ENCODE data around the gene MYBBP1A.
A peak's percentile ranks its signal among the peaks of the same experiment; 100 is the strongest.

Gene MYBBP1A

DNA sequence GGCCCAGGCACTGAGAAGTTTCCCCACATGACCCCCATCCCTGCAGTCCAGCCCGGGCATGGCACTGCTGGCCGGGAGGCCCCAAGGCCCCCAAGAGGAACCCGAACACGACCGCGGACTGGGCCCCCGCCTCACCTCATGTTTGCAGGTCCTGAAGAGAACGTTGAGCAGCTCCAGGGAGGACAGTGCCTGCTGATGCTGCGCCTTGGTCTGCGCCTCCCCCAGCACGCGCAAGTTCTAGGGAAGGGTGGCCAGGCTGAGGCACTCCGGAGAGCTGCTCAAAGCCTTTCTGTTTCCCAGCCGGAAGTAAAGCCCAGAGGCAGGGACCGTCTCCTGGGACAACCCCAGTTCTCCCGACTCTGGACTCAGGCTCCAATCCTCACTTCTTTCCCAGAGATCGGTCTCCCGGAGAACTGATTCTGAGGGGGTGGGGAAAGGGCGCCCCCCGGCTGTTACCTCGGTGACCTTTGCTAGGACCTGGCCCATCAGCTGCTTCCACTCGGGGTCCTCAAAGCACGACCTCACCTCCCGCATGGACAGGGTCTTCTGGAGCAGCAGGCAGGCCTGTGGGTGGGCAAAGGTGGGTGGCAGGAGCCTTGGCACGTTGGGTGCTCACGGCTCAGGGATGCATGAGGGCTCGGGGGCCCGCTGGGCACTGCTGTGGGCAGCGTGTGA lies 13.7 kb downstream of the MYBBP1A start:
- H3K4me3 ChIP-seq (ENCODE audit: low read depth, low read length), result no peak overlapping the region
- no peak for DNase-seq (ENCODE audit: low read depth)

DNA sequence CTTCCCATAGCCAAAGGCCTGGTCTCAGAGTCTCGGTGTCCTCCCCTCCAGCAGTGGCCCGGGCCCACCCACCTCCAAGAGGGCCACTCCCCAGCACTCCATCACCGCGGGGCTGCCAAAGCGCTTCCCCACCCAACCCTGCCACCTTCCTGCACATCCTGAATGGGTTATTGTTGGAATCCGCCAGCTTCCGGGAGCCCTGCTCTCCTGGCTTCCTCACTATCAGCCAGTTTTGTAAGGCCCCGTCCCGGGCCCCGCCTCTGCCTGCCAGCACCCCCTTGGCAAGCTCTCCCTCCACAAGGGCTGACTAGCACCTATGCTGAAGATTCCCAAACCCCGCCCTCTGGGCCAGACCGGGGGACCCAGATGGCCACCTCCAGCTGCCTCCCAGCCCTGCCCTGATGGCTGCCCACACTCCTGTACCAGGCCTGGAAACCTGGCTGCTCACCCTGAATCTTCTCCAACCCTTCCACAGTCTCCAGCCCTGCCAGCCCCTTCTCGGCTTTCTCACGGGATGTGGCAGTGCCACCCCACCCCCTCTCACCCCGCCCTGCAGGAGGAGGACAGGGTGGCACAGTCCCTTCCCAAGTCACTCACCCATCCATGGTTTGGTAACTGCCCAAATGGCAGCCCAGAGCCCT lies 14.4 kb downstream of the MYBBP1A start:
- no peak for DNase-seq (ENCODE audit: low read depth)

DNA sequence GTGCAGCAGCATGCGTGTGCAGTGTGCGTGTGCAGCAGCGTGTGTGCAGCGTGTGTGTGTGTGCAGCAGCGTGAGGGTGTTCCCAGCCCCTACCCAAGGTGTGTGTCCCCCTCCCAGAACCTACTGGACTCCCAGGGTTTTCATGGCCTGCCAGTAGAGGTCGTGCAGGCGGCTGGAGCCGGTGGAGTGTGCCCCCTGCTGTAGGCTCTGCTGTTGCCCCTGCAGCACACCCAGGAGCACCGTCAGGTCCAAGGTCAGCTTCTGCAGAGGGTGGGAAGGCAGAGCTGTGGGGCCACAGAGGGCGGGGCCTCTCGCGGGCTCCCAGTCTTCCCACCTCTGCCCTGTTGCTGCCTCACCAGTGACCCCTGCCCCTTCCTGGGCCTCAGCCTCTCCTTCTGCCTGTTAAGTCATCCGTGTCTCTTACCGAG lies 14.9 kb downstream of the MYBBP1A start:
- no peak overlapping the region for H3K4me3 ChIP-seq (ENCODE audit: low read depth, low read length)
- no peak for DNase-seq (ENCODE audit: low read depth)

More for the DNA sequence above, 14.4 kb downstream of the MYBBP1A start:
- no peak overlapping the region for H3K4me3 ChIP-seq (ENCODE audit: low read depth, low read length)

DNA sequence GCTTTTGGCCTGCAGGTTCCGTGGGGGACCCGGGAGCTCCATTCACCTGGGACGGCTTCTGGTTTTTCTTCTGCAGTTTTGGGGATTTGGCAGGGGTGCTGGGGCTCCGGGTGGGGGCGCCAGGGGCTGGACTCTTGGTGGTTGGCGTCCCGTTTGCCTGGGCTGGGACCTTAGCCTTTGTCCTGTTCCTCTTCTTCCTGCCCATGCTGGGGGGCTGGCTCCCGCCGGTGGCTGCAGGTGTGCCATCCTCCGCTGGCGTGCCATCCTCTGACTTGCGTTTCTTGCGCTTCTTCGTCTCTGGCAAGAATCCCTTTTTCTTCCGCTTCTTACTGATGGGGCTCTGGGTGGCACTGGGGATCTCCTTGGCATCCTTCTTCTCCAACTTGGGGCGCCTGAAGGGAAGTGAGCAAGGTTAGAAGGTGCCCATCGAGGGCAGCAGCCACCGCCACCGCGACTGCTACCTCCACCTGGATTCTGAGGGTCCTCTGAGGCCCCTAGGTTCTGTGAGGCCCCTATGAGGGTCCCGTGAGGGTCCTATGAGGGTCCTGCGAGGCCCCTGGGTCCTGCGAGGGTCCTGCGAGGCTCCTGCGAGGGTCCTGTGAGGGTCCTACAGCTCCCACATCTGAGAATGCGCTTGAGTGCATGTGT lies 15.5 kb downstream of the MYBBP1A start:
- H3K4me3 ChIP-seq (ENCODE audit: low read depth, low read length), result no peak overlapping the region
- DNase-seq (ENCODE audit: low read depth), result no peak

DNA sequence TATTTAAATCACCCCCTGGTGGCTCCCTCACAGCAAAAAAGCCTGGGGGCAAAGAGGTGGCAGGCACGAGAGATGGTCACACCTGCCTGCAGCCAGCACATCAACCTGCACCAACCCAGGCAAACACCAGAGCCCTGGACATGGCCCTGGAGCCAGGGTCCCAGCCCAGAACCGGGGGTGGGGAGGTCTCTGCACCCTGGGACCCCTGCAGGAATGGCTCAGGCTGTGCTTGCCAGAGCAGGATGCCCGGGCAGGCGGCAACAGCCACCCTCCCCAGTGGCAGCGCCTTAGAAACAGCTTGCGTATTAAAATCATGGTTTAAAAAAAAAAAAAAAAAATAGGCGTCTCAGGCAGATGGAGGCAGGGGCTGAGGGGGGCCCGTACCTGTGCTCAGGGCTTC lies 16.2 kb downstream of the MYBBP1A start:
- H3K4me3 ChIP-seq (ENCODE audit: low read depth, low read length), result no peak overlapping the region
- DNase-seq (ENCODE audit: low read depth), result no peak

DNA sequence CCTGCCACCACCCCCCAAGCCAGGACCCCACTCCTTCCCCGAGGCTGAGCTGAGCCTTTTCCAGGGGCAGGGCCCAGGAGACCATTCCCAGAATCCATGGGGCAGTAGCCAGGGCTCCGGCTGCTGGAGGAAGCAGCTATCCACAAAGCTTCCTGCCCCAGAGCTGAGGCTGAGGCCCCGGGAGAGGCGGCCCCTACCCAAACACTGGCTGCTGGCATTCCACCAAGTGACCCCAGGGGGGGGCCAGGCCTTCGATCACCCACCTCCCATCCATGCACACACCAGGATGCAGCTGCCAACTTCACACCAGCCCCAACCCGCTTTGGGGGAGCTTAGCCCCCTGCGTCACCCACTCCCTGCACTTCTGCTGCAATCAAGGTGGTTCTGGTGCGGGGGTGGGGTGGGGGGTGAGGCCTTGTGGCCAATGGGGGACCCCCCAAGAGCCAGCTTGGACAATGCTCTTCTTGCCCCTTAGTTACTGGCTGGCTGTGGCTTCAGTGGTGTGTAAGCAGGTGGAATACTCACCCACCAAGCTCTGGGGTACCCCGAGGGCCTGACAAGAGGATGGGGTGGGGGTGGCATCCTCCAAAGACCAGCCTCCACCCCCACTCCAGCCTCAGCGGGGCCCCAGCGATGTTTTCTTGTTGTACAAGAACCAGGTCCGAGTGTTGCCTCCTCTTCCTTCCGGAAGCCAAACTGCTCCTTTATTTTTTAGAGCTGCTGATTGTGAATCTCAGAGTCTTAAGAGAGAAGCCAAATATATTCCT lies 16.8 kb downstream of the MYBBP1A start:
- H3K4me3 ChIP-seq (ENCODE audit: low read depth, low read length), result no peak overlapping the region
- no peak for DNase-seq (ENCODE audit: low read depth)

DNA sequence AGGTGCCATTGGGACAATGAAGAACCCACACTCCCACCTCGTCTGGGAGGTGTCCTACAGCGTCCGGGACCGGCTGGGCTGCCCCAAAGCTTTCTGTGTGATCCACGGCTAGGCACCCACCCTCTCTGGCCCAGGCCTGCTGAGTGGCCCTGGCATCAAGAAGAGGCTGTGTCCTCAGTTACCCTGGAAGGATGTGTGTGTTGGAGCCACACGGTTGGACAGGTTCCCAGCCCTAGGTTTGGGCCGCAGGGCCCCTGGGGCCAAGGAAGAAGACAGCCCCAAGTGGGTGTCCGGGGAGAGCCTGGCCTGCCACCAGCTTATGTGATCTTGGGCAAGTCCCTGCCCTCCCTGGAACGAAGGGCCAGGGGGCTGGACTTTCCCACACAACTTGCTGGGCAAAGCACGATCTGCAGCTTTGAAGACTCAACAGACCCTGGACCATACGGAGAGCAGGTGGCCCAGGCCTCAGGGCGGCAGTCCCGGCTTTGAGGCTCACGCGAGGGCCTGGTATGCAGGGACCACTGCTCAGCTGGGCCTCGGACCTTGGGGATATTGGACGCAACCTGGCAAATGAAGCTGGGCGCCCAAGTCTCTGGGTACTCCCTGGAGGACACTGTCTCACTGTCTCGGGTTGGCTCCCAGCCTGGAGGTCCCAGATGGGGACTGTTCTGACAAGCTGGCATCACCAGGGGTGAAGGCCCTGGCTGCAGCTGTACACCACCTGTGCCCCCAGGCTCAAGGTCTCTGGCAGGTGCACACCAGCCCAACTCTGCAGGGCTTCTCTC lies 17.5 kb downstream of the MYBBP1A start:
- DNase-seq (ENCODE audit: low read depth), result no peak
- no peak overlapping the region for H3K4me3 ChIP-seq (ENCODE audit: low read depth, low read length)

DNA sequence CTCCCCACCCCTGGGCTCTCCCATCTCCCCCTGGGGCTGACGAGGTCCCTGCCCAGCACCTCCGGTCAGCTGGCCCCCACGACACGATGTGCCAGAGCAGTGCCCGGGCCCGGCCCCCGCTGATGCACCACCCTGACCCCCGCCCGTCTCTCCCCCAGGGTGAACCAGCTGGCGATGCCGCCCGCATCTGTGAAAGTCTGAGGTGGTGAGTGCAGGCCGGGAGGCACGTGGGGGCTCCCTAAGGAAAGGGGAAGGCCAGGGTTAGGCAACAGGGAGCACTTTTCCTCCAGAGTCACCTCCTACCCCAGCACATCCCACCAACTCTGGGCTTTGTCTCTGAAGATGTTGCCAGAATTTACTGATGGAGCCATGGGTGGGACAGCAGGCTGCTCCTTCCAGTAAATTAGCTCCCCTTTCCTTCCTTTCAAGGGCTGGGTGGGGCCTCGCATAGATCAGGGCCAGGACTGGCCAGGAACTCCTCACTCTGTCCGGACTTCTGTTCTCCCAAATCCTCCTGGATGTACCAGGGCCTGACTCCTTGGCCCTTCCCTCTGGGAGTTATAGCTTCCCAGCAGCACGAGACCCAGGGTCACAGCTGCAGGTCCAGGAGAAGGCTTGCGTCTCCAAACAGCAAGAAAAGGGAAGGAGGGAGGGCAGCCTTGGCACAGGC lies 18.3 kb downstream of the MYBBP1A start:
- H3K4me3 ChIP-seq (ENCODE audit: low read depth, low read length), result no peak overlapping the region
- no peak for DNase-seq (ENCODE audit: low read depth)

DNA sequence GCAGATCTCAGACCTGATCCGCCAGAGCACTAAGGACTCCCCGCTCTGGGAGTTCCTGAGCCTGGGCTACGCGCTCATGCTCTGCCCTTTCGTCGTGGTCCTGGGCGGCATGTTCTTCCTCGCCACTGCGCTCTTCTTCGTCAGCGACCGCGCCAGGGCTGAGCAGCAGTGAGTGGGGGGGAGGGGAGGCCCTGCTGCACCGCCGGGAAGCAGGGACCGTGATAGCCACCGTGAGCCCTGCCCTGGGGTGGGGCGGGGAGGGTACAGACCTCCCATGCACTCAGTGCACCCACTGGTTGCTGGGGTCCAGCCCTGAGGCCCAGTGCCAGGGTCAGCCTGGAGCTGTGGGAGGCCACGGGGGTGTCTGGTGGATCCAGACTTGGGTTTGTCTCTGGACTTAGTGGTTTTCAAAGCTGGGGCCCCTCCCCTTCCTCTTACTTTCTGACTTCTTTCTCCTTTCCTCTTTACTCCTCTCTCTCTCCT lies 18.9 kb downstream of the MYBBP1A start:
- no peak for DNase-seq (ENCODE audit: low read depth)
- peak overlapping the region; percentile 5 for H3K4me3 ChIP-seq (ENCODE audit: low read depth, low read length)

DNA sequence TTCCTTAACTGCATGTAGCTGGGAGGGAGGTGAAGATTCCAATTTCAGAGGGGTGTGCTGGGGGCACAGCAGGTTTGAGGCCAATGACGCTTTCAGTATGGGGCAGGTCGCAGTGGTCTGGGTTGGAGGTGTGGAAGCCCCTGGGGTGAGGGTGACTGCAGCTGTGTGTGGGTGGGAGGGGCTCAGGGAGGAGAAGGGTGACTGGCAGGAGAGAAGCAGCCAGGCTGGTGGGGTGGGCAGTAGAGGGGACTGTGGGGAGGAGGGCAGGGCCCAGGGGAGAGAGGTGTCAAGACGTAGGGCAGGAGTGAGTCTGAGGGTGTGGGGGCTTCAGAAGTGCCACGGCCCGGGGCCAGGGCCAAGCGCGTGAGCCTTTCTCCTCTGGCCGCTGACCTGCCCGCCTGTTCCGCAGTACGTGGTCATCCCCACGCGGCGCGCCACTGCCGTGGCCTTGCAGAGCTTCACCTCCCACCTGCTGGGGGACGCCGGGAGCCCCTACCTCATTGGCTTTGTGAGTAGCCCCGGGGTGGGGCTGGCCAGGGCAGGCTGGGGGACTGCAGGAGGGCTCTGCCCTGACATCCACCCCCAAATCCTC lies 19.4 kb downstream of the MYBBP1A start:
- H3K4me3 ChIP-seq (ENCODE audit: low read depth, low read length), result peak overlapping the region; percentile 5
- DNase-seq (ENCODE audit: low read depth), result no peak

DNA sequence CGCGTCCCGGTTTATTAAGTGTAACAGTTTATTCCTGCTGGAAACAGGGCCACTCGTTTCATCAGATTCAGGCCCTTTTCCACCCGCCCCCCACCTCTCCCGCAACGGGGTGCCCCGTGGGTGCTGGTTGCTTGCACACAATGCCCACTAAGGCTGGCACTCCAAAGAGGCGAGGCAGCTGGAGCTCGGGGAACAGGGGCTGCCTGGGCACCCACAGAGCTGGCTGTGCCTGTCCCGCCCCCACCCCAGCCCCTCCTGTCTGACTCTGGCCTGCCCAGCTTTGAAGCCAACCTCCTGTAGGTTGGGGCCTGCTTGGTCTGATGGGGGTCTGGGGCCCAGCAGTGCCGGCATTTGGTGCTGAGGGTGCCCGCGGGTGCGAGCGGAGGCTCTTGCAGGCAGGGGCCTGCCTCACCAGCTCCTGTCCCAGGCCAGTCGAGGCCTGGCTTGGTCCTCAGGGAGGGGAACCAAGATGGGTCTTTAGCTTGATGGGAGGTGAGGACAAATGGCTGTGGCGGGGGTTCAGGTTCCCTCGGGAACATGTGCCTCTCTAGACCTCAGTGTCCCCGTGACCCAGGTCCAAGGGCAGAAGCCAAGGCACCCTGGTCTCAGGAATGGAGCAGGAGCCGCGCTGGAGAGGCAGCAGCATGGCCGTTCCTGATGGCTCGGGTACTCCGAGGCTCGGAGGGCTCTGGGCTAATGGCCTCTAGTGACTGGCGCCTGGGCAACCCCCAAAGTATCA lies 20.1 kb downstream of the MYBBP1A start:
- no peak for DNase-seq (ENCODE audit: low read depth)

DNA sequence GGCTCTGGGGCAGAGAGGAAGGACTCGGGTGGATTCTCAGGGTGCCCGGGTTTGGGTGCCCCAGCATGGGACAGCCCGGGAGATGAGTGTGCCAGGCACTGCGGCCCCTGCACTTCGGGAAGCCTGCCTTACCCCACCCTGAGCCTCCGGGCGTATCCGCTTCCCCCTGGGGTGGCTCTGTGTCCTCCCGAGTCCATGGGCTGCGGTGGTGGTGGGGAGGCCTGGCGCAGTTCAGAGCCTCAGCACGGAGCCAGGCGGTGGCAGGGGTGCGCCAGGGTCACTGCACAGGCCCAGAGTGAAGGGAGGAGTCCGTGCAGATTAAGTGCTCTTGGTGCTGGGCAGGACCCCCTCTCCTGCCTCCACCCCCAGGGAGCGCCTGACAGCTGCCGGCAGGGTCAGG lies 20.7 kb downstream of the MYBBP1A start:
- H3K4me3 ChIP-seq (ENCODE audit: low read depth, low read length), result no peak overlapping the region
- DNase-seq (ENCODE audit: low read depth), result no peak

More for the DNA sequence above, 20.1 kb downstream of the MYBBP1A start:
- no peak overlapping the region for H3K4me3 ChIP-seq (ENCODE audit: low read depth, low read length)

DNA sequence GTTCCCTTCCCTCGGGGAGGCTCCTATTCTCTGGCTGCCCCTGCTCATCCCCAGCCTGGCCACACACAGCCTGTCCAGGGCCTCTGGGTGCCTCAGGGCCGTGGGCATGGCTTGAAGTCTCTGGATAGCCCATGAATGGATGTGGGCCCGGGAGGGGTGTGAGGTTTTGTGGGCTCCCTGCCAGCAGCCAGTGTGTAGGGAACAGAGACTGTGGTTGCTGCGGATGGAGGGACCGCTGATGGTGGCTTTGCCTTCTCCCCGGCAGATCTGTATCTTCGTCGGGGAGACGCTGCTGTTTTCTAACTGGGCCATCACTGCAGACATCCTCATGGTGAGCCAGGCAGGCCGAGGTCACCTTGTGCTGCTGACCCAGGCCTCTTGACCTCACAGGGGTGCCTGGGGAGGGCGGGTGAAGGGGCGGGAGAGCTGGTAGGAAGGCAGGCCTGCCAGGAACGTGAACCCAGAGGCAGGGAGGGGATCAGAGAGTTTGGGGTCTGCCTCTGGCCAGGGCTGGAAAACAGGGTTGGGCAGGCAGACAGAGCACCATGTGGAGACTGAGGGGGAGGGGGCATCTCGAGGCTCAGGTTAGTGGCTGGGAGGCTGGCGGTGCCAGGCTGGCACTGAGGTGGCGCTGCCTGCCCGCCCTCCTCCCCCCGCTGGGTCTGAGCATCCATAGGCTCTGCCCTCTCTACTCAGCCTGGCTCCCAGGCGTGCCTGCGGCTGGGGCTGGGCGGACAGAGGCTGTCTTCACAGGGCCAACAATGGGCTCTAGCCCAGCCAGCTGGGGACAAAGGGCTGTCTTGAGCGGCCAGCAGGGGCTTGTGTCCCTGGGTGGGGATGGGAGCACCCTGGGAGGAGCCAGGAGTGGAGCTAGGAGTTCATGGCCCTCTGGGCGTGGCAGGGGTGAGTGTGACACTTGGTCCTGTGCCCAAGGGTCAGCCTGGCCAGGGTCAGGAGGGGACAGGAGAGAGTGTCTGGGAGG lies 21.4 kb downstream of the MYBBP1A start:
- H3K4me3 ChIP-seq (ENCODE audit: low read depth, low read length), result no peak overlapping the region
- DNase-seq (ENCODE audit: low read depth), result no peak

DNA sequence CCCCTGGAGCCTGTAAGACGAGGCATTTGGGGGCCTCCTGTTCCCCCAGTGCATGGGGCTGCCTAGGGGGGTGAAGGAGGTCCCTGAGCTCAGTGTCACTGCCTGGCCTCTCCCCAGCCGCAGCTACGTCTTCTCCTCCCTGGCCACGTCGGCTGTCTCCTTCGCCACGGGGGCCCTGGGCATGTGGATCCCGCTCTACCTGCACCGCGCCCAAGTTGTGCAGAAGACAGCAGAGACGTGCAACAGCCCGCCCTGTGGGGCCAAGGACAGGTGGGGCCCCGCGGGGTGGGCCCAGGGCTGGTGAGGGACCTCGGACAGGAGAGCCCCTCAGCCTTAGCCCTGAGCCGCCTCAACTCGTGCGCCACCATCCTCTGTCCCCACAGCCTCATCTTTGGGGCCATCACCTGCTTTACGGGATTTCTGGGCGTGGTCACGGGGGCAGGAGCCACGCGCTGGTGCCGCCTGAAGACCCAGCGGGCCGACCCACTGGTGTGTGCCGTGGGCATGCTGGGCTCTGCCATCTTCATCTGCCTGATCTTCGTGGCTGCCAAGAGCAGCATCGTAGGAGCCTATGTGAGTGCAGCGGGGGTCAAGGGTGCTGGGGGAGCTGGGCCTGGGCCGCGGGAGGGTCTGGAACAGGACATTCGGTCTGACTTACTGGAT lies 22.2 kb downstream of the MYBBP1A start:
- DNase-seq (ENCODE audit: low read depth), result no peak

DNA sequence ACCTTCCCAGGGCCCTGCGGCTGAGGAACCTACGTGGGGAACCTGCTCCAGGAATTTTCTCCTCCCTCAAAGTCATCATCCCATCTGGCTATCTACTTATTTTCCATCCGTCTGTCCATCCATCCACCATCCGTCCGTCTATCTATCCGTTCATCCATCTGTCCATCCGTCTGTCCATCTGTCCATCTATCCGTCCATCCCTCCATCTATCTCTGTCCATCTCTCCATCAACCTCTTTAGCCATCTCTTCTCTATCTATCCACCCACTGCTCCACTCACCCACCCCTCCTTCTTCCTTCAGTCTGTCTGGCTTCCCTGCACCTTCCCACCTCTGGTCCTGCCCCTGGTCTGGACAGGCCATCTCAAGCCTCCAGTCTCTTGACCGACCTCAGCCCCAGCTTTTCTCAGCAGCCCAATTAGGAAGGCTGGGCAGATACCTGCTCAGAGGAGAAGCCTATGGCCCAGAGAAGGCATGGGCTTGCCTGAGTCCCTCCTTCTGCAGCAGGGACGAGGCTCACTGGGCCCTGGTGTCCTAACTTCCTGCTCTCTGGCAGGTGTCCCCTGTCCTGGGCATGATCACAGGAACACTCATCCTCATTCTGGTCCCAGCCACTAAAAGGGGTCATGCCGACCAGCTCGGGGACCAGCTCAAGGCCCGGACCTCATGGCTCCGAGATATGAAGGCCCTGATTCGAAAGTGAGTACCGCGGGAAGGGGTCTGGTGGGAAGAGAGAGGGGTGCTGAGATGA lies 23.0 kb downstream of the MYBBP1A start:
- no peak for DNase-seq (ENCODE audit: low read depth)

More for the DNA sequence above, 22.2 kb downstream of the MYBBP1A start:
- no peak overlapping the region for H3K4me3 ChIP-seq (ENCODE audit: low read depth, low read length)

More for the DNA sequence above, 23.0 kb downstream of the MYBBP1A start:
- H3K4me3 ChIP-seq (ENCODE audit: low read depth, low read length), result no peak overlapping the region

All from skeletal muscle cell (primary cell).